Measurements from ENCODE around the gene SELENBP1. TPM values are rescaled to one million over a fixed set of nuclear protein-coding genes. Genes with fewer than 3 reads are reported as not detected.

SELENBP1 gene
- total RNA-seq, 1 donor = 26.8 TPM

DNA sequence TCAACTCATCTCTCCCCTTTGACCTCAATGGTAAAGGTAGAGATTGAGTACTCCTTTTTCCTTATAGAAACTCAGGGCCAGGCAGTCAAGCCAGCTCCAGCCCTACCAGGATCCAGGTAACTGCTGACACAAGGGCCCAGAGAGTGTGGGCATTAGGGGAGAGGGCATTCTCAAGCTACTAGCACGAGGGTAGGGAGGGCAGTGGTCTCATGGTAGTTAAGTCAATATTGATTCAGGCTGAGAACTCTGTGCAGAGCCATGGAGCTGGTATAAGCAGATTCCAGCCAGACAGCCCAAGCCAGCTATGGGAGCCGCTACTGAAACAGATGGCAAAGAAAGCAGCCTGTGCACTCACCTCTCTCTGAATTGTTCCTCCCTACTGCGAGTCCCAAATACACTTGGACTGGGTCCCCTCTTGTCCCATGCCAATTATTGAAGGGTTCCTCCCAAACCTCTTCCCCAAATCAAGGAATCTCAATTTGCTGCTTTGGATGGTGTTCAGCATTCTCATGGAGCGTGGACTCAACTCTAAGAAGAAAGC, 48.0 kb downstream of the SELENBP1 start:
- H3K4me3 ChIP-seq (ENCODE audit: low read depth, low read length) = no peak overlapping the region
- no peak for DNase-seq (ENCODE audit: low read depth)
- TF ChIP-seq, protein P1, sequence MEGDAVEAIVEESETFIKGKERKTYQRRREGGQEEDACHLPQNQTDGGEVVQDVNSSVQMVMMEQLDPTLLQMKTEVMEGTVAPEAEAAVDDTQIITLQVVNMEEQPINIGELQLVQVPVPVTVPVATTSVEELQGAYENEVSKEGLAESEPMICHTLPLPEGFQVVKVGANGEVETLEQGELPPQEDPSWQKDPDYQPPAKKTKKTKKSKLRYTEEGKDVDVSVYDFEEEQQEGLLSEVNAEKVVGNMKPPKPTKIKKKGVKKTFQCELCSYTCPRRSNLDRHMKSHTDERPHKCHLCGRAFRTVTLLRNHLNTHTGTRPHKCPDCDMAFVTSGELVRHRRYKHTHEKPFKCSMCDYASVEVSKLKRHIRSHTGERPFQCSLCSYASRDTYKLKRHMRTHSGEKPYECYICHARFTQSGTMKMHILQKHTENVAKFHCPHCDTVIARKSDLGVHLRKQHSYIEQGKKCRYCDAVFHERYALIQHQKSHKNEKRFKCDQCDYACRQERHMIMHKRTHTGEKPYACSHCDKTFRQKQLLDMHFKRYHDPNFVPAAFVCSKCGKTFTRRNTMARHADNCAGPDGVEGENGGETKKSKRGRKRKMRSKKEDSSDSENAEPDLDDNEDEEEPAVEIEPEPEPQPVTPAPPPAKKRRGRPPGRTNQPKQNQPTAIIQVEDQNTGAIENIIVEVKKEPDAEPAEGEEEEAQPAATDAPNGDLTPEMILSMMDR (IDR thresholded peaks at IDR 0.05; ENCODE audit: insufficient read depth, low read length) = no peak

DNA sequence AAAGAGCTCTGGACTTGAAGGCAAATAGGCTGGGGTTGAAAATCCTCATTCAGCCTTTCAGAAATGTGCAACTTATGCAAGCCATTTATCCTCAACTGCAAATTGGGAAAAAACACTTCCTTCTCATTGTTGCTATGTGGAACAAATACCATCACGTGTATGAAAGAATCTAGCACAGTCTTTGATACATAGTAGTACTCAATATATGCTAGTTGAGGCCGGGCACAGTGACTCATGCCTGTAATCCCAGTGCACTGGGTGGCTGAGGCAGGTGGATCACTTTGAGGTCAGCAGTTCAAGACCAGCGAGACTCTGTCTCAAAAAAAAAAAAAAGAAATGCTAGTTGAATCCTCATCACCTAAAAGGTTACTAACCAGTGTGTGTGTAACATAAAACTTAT, 53.5 kb downstream of the SELENBP1 start:
- DNase-seq (ENCODE audit: low read depth) = no peak

DNA sequence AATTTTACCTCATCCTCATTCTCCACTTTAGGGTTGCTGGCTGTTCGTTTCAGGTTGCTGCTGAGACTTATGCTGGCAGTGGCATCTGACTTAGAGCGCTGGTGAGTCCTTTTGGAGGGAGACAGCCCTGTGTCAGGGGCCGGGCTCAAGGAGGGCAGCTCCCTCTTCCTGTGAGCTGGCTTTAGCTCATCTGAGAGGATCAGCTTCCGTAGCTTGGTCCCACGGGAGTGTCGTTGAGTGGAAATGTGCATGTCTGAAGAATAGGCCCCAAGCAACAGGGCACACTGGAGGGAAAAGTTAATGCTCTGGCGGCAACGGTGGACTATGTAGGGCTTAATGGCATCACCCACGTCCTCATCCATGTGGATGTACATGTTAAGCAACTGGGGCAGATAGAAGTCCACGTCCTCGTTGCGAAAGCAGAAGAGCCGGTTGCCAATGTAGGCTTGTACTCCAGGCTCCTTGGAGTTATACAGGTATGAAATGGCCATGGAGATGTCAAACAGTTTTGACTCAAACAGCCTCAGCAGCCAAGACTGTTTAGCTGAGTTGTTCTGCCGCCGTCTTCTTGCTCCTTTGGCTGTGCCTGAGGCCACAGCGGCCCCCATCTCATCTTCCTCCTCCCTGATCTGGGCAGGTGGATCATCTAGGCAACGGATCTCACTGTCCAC, 56.8 kb downstream of the SELENBP1 start:
- no peak for DNase-seq (ENCODE audit: low read depth)
- TF ChIP-seq, protein P1 (IDR thresholded peaks at IDR 0.05; ENCODE audit: insufficient read depth, low read length) = no peak
- no peak overlapping the region for H3K4me3 ChIP-seq (ENCODE audit: low read depth, low read length)

More for the DNA sequence above, 53.5 kb downstream of the SELENBP1 start:
- TF ChIP-seq, protein P1 (IDR thresholded peaks at IDR 0.05; ENCODE audit: insufficient read depth, low read length) = no peak
- H3K4me3 ChIP-seq (ENCODE audit: low read depth, low read length) = no peak overlapping the region

Other genes with a start within 250 kb of the SELENBP1 start
- 1.6 and 2.9 TPM in 2 replicates for gene SEMA6C, start 226.1 kb downstream of the SELENBP1 start, total RNA-seq (ENCODE audit: low replicate concordance)
- gene TNFAIP8L2, start 216.1 kb downstream of the SELENBP1 start, total RNA-seq (ENCODE audit: low replicate concordance) = not detected in 2 replicates
- 7.5 and 12.5 TPM in 2 replicates for gene LYSMD1, start 206.8 kb downstream of the SELENBP1 start, total RNA-seq (ENCODE audit: low replicate concordance)
- gene SCNM1, start 206.6 kb downstream of the SELENBP1 start, total RNA-seq (ENCODE audit: low replicate concordance) = 38.0 and 48.4 TPM in 2 replicates
- gene TMOD4, start 196.7 kb downstream of the SELENBP1 start, total RNA-seq (ENCODE audit: low replicate concordance) = 0.54 TPM in 1 of 2 replicates, not detected in the other
- gene VPS72, start 182.5 kb downstream of the SELENBP1 start, total RNA-seq (ENCODE audit: low replicate concordance) = 9.2 and 42.8 TPM in 2 replicates
- gene PIP5K1A, start 174.2 kb downstream of the SELENBP1 start, total RNA-seq (ENCODE audit: low replicate concordance) = 56.4 and 86.4 TPM in 2 replicates
- gene PSMD4, start 118.0 kb downstream of the SELENBP1 start, total RNA-seq (ENCODE audit: low replicate concordance) = 111 and 139 TPM in 2 replicates
- gene ZNF687, start 90.4 kb downstream of the SELENBP1 start, total RNA-seq (ENCODE audit: low replicate concordance) = 7.0 and 14.2 TPM in 2 replicates
- gene PI4KB, start 45.3 kb downstream of the SELENBP1 start, total RNA-seq (ENCODE audit: low replicate concordance) = 38.8 and 41.0 TPM in 2 replicates
- 27.1 and 32.8 TPM in 2 replicates for gene RFX5, start 25.5 kb downstream of the SELENBP1 start, total RNA-seq (ENCODE audit: low replicate concordance)
- 281 and 892 TPM in 2 replicates for gene PSMB4, start 26.9 kb upstream of the SELENBP1 start, total RNA-seq (ENCODE audit: low replicate concordance)
- 22.6 and 41.0 TPM in 2 replicates for gene POGZ, start 86.8 kb upstream of the SELENBP1 start, total RNA-seq (ENCODE audit: low replicate concordance)
- 0.09 and 1.1 TPM in 2 replicates for gene CGN, start 138.7 kb upstream of the SELENBP1 start, total RNA-seq (ENCODE audit: low replicate concordance)
- 3.9 and 5.4 TPM in 2 replicates for gene TUFT1, start 167.6 kb upstream of the SELENBP1 start, total RNA-seq (ENCODE audit: low replicate concordance)
- gene SNX27, start 239.3 kb upstream of the SELENBP1 start, total RNA-seq (ENCODE audit: low replicate concordance) = 14.1 and 28.6 TPM in 2 replicates